ENCODE measurements around the gene BCL2L13. TPM values are rescaled to one million over a fixed set of nuclear protein-coding genes. Genes with fewer than 3 reads are reported as not detected.
A peak's percentile ranks its signal among the peaks of the same experiment; 100 is the strongest.

The BCL2L13 gene
- total RNA-seq, 1 donor from 2014 or later = 48.4 TPM

DNA sequence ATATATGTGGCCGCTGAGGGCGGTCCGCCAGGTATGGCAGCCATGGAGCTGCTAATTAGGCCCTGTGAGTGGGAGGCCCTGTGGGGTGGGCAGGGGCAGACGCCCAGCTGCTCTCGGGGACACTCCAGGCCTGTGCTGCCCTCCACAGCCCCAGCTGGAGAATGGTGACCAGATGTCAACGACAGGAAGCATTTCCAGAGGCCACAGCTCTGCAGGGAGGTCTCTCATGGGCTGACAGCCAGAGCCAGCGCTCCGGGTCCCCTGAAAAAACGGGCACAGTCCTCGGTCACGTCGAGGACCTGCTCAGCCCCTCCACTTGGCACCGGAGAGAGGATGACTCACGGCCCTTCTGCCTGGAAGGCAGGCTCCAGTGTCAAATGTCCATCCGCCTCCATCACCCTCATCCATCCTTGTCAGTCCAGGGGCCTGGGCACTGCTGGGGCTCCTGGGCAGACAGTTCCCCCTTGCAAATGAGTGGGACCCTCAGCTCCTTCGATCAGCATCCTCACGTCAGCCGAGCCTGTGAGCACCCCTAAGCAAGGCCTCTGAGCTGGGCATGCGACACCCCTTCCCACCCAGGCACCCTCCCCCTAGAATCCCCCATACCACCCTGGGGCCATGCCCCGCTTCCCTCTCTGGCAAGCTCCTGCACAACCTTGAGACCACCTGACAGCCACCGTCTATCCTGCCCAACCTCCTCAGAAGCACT lies 133.8 kb downstream of the BCL2L13 start:
- DNase-seq (ENCODE audit: low read depth) (peak; percentile 29), FAIRE-seq (no peak)
- no peaks in the 10 kb centered on the region for H3K27me3 ChIP-seq (ENCODE audit: control insufficient read depth, insufficient read depth, low read length)
- H3K36me3 ChIP-seq (ENCODE audit: control insufficient read depth, insufficient read depth, low read length) = peaks cover 1% of the 10 kb centered on the region
- H3K4me3 ChIP-seq (ENCODE audit: low read depth, low read length) = no peak overlapping the region
- TF ChIP-seq, protein P1, sequence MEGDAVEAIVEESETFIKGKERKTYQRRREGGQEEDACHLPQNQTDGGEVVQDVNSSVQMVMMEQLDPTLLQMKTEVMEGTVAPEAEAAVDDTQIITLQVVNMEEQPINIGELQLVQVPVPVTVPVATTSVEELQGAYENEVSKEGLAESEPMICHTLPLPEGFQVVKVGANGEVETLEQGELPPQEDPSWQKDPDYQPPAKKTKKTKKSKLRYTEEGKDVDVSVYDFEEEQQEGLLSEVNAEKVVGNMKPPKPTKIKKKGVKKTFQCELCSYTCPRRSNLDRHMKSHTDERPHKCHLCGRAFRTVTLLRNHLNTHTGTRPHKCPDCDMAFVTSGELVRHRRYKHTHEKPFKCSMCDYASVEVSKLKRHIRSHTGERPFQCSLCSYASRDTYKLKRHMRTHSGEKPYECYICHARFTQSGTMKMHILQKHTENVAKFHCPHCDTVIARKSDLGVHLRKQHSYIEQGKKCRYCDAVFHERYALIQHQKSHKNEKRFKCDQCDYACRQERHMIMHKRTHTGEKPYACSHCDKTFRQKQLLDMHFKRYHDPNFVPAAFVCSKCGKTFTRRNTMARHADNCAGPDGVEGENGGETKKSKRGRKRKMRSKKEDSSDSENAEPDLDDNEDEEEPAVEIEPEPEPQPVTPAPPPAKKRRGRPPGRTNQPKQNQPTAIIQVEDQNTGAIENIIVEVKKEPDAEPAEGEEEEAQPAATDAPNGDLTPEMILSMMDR (IDR thresholded peaks at IDR 0.05; ENCODE audit: insufficient read depth, low read length, severe bottlenecking) = no peak

DNA sequence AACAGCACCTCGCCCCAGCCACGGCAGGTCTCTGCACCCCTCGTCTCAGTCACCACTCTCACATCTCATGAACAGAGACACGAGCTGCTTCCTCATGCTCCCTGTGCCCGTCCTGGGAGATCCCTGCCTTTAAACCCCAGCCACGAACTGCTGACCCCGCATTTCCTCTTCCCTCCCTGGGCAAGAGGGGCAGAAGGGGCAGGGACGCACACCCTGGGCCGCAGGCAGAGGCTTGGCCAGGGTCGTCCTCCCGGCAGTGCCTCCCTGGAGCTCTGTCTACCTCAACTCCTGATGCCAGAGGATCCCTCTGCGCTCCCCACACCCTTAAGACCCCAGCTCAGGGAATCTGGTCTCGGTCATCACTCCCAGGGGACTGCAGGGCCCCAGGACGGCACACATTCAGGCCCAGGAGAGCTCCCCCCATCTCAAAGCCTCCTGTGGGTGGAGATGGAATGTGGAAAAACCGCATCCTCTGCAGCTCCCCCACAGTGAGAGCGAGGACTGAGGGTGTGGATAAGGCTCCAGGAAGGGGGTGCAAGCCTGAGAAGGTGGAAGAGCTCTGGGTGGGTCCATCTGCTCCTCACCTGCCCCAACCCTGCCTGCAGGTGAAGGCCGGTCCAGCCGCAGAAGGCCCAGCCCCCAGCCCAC lies 134.5 kb downstream of the BCL2L13 start:
- FAIRE-seq (no peak), DNase-seq (ENCODE audit: low read depth) (peak; percentile 37)
- TF ChIP-seq, protein P1 (IDR thresholded peaks at IDR 0.05; ENCODE audit: insufficient read depth, low read length, severe bottlenecking) = no peak
- H3K27me3 ChIP-seq (ENCODE audit: control insufficient read depth, insufficient read depth, low read length) = no peaks in the 10 kb centered on the region
- H3K4me3 ChIP-seq (ENCODE audit: low read depth, low read length) = peak overlapping the region; percentile 55
- peaks cover 1% of the 10 kb centered on the region for H3K36me3 ChIP-seq (ENCODE audit: control insufficient read depth, insufficient read depth, low read length)

- FAIRE-seq (no peak), DNase-seq (ENCODE audit: low read depth) (peak; percentile 12)
- peak overlapping the region; percentile 55 for H3K4me3 ChIP-seq (ENCODE audit: low read depth, low read length)
- TF ChIP-seq, protein P1 (IDR thresholded peaks at IDR 0.05; ENCODE audit: insufficient read depth, low read length, severe bottlenecking) = no peak
- no peaks in the 10 kb centered on the region for H3K27me3 ChIP-seq (ENCODE audit: control insufficient read depth, insufficient read depth, low read length)
- peaks cover 1% of the 10 kb centered on the region for H3K36me3 ChIP-seq (ENCODE audit: control insufficient read depth, insufficient read depth, low read length)
These were observed 135.1 kb downstream of the BCL2L13 start for GRCh38 chr22:17773606-17774205.

GRCh38 chr22:17774206-17774925 lies 135.8 kb downstream of the BCL2L13 start, which contains the start of gene BID:
BID (minus strand) TSS chr22:17774469; CDS start chr22:17750116, 24,353 bp downstream.
- Histone ChIP-seq H3K36me3 (ENCODE audit: control insufficient read depth, insufficient read depth, low read length) (peaks cover 1% of the 10 kb centered on the region), H3K4me3 (ENCODE audit: low read depth, low read length) (peak within 1 kb of the TSS; percentile 55), H3K27me3 (ENCODE audit: control insufficient read depth, insufficient read depth, low read length) (no peaks in the 10 kb centered on the region)
- TF ChIP-seq, protein P1 (IDR thresholded peaks at IDR 0.05; ENCODE audit: insufficient read depth, low read length, severe bottlenecking) = no peak
- DNase-seq (ENCODE audit: low read depth) (no peak), FAIRE-seq (no peak)

DNA sequence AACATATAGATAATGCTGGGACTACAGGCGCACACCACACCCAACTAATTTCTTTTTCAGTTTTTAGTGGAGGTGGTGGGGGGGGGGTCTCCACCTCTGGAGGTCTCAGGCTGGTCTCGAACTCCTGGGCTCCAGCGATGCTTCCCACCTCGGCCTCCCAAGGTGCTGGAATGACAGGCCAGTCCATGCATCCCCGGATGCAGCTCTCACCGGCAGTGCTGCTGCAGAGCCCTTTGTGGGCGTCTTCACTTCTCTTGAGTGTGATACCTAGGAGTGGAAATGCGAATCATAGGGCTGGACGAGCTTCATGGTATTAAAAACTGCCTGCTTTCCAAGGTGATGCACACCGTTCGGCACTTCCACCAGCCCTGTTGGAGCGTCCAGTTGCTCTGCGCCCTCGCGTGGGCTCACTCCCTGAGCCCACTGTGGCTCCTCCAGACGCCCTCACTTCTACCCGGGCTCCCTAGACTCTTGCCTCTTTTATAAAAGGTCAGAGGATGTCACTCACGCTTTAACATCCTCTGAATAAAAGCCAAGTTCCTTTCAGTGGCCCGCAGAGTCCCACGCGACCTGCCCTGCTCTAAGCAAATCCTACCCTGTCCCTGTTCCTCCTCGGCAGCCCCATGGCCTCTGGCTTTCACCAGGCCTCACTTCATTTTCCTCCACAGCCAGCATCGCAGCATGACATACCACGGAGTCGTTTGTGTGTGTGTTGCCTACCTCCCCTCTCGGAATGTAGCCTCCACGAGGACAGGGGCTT lies 136.5 kb downstream of the BCL2L13 start:
- H3K27me3 ChIP-seq (ENCODE audit: control insufficient read depth, insufficient read depth, low read length) = peaks cover 2% of the 10 kb centered on the region
- FAIRE-seq = no peak
- H3K4me3 ChIP-seq (ENCODE audit: low read depth, low read length) = no peak overlapping the region
- DNase-seq (ENCODE audit: low read depth) = no peak
- TF ChIP-seq, protein P1 (IDR thresholded peaks at IDR 0.05; ENCODE audit: insufficient read depth, low read length, severe bottlenecking) = no peak
- H3K36me3 ChIP-seq (ENCODE audit: control insufficient read depth, insufficient read depth, low read length) = no peaks in the 10 kb centered on the region
